IMR-90 (cell line): Measurements from ENCODE around the gene ROBO2. TPM values are rescaled to one million over a fixed set of nuclear protein-coding genes. Genes with fewer than 3 reads are reported as not detected.

Source experiments
- ATAC-seq: fragments of 200-7000 bp; cut with Tn5 transposase; 2 replicates; pipeline ENCODE4 v1.9.1; 2020; ENCODE audit warnings: low read depth, mild to moderate bottlenecking, moderate library complexity
- BruUV-seq: library from RNA; stranded (reverse); fragments of 400-500 nt; replicated peaks from 2 replicates; lab custom pipeline; 2021; lab: Mats Ljungman, UMichigan
- CTCF ChIA-PET: fragments of 300-600 bp; formaldehyde crosslinking; extraction: SDS; loops from one replicate; lab custom pipeline; 2021; ENCODE audit warnings: antibody characterized with exemption; lab: Yijun Ruan, JAX
- POLR2A ChIA-PET: fragments of 300-600 bp; sonication (Branson Sonifier 250); formaldehyde crosslinking; loops from one replicate; lab custom pipeline; 2022; ENCODE audit warnings: antibody characterized with exemption; ENCODE audit not compliant: unreplicated experiment; lab: Charles Lee
- DNase-seq: peaks from one replicate; pipeline ENCODE4 v3.0.0; 2013
- H2AFZ ChIP-seq: replicated peaks from 2 replicates; pipeline ENCODE3; 2013; ENCODE audit warnings: low read length, mild to moderate bottlenecking; ENCODE audit not compliant: poor library complexity
- H2AK5ac ChIP-seq: 2 replicates; pipeline ENCODE4 v1.6.1; 2013; ENCODE audit warnings: low read depth, low read length, inconsistent platforms
- H2AK9ac ChIP-seq: replicated peaks from 2 replicates; pipeline ENCODE3; 2013; ENCODE audit warnings: mild to moderate bottlenecking, low read depth, low read length, moderate library complexity; ENCODE audit not compliant: poor library complexity
- H2BK120ac ChIP-seq: 2 replicates; pipeline ENCODE4 v1.6.1; 2013; ENCODE audit warnings: low read depth, low read length, inconsistent platforms
- H2BK15ac ChIP-seq: 3 replicates; pipeline ENCODE4 v1.6.1; 2013; ENCODE audit warnings: low read depth, low read length, inconsistent platforms
- H2BK20ac ChIP-seq: 2 replicates; pipeline ENCODE4 v1.6.1; 2013; ENCODE audit warnings: low read depth, mild to moderate bottlenecking, inconsistent platforms, low read length, moderate library complexity
- H2BK5ac ChIP-seq: 2 replicates; pipeline ENCODE4 v1.6.1; 2013; ENCODE audit warnings: mild to moderate bottlenecking, low read depth, low read length, inconsistent platforms; ENCODE audit not compliant: poor library complexity, severe bottlenecking
- H3K14ac ChIP-seq: replicated peaks from 2 replicates; pipeline ENCODE4 v1.6.1; 2013; ENCODE audit warnings: low read depth, low read length, inconsistent platforms
- H3K18ac ChIP-seq: 2 replicates; pipeline ENCODE4 v1.6.1; 2013; ENCODE audit warnings: low read depth, low read length, control low read depth
- H3K23ac ChIP-seq: 2 replicates; pipeline ENCODE4 v1.6.1; 2013; ENCODE audit warnings: low read depth, low read length, inconsistent platforms
- H3K27ac ChIP-seq: 2 replicates; pipeline ENCODE4 v1.5.1; 2013; ENCODE audit warnings: mild to moderate bottlenecking, control low read depth, low read length; ENCODE audit not compliant: insufficient read depth
- H3K27me3 ChIP-seq: 2 replicates; pipeline ENCODE4 v1.6.1; 2013; ENCODE audit warnings: low read length; ENCODE audit not compliant: control insufficient read depth, insufficient read depth
- H3K36me3 ChIP-seq: 2 replicates; pipeline ENCODE4 v1.6.1; 2013; ENCODE audit warnings: low read length, mixed read lengths; ENCODE audit not compliant: control insufficient read depth, insufficient read depth
- H3K4ac ChIP-seq: 2 replicates; pipeline ENCODE4 v1.6.1; 2013; ENCODE audit warnings: low read depth, low read length, inconsistent platforms
- H3K4me1 ChIP-seq: 2 replicates; pipeline ENCODE4 v1.6.1; 2013; ENCODE audit warnings: low read length, mixed read lengths; ENCODE audit not compliant: control insufficient read depth, insufficient read depth
- H3K4me2 ChIP-seq: 2 replicates; pipeline ENCODE4 v1.6.1; 2013; ENCODE audit warnings: low read depth, mild to moderate bottlenecking, control low read depth, low read length, moderate library complexity
- H3K4me3 ChIP-seq: 2 replicates; pipeline ENCODE4 v1.5.1; 2013; ENCODE audit warnings: low read depth, mild to moderate bottlenecking, control low read depth, low read length, moderate library complexity; ENCODE audit not compliant: insufficient read depth
- H3K56ac ChIP-seq: 2 replicates; pipeline ENCODE4 v1.6.1; 2013; ENCODE audit warnings: low read length, inconsistent platforms; ENCODE audit not compliant: insufficient read depth; ENCODE audit errors: extremely low read depth
- H3K79me1 ChIP-seq, 2 experiments: 2 replicates each; pipeline ENCODE4 v1.6.1; 2013; ENCODE audit warnings: low read length in 2 of 2, inconsistent platforms in 1 of 2, low read depth in 1 of 2
- H3K9ac ChIP-seq: 2 replicates; pipeline ENCODE4 v1.6.1; 2013; ENCODE audit warnings: low read depth, low read length, control low read depth
- H3K9me1 ChIP-seq: 2 replicates; pipeline ENCODE4 v1.6.1; 2013; ENCODE audit warnings: low read length, inconsistent platforms; ENCODE audit not compliant: insufficient read depth
- H3K9me3 ChIP-seq: 2 replicates; pipeline ENCODE4 v1.6.1; 2013; ENCODE audit warnings: low read length; ENCODE audit not compliant: control insufficient read depth, insufficient read depth
- H4K20me1 ChIP-seq: 2 replicates; pipeline ENCODE4 v1.6.1; 2013; ENCODE audit warnings: low read length, inconsistent platforms; ENCODE audit not compliant: insufficient read depth
- H4K5ac ChIP-seq: 2 replicates; pipeline ENCODE4 v1.6.1; 2013; ENCODE audit warnings: mild to moderate bottlenecking, low read depth, low read length, control low read depth
- H4K8ac ChIP-seq, 2 experiments: 2 replicates each; pipeline ENCODE4 v1.6.1; 2013; ENCODE audit warnings: low read depth in 2 of 2, low read length in 2 of 2, control low read depth in 1 of 2, inconsistent platforms in 1 of 2
- H4K91ac ChIP-seq: 2 replicates; pipeline ENCODE4 v1.6.1; 2013; ENCODE audit warnings: low read depth, low read length, inconsistent platforms; ENCODE audit not compliant: insufficient read depth
- POLR2A ChIP-seq: IDR thresholded peaks from 2 replicates; pipeline ENCODE4 v1.6.1; 2012; ENCODE audit warnings: mild to moderate bottlenecking, low read depth, low read length
- WGBS, 2 experiments: methylation state at CpG; one replicate each; pipeline versions ENCODE4 v1.1.5 to v1.1.7; 2013; ENCODE audit warnings: missing lambda C conversion rate in 2 of 2; ENCODE audit not compliant: insufficient read length in 1 of 2; ENCODE audit errors: extremely low coverage in 2 of 2; 5-methylcytosine and 5-hydroxymethylcytosine counted together
- dilution Hi-C: fragments of 300-500 bp; cut with HindIII; formaldehyde crosslinking; loops from one replicate; pipeline ENCODE4 v1.14.3; 2018; ENCODE audit warnings: low sequenced_read_pairs; ENCODE audit not compliant: unreplicated experiment
- in situ Hi-C: fragments of 300-500 bp; cut with MboI; formaldehyde crosslinking; loops from 3 replicates; pipeline ENCODE4 v1.14.3; 2019; ENCODE audit warnings: low sequenced_read_pairs, inconsistent platforms, mixed read lengths
- intact Hi-C: fragments of 100-400 bp; cut with micrococcal nuclease; formaldehyde crosslinking; loops from 2 replicates; pipeline ENCODE4 v1.10.0; 2022
- polyA plus RNA-seq, 3 experiments: library from polyadenylated mRNA; depleted of rRNA; stranded (reverse); fragments of >200 nt; gene quantifications; 2 replicates each; pipeline ENCODE4 v1.2.3, GENCODE V29; 2012; ENCODE audit warnings: low replicate concordance in 1 of 3
- total RNA-seq: library from RNA; depleted of rRNA; stranded (reverse); fragments of >200 nt; gene quantifications from 2 replicates; pipeline ENCODE4 v1.2.3, GENCODE V29; 2012
- TF ChIP-seq, protein P1 (sequence below): conservative IDR thresholded peaks from 2 replicates; pipeline ENCODE4 v1.5.1; 2012; ENCODE audit warnings: mild to moderate bottlenecking, low read depth, low read length, improper control_type of control experiment

Gene ROBO2
- total and polyA plus RNA-seq, 2 of the 4 experiments (the other 2 are of a cell fraction): 9.3 to 14.5 TPM

GRCh38 chr3:77041811-77042210 is 1.9 kb downstream of the ROBO2 start:
- H3K18ac ChIP-seq: no peak overlapping the region
- H3K4ac ChIP-seq: no peak overlapping the region
- H4K91ac ChIP-seq: no peak overlapping the region
- no peak overlapping the region for H3K4me3 ChIP-seq
- no peak overlapping the region for H2BK15ac ChIP-seq
- H3K9ac ChIP-seq: no peak overlapping the region
- no peak overlapping the region for H2AK9ac ChIP-seq
- H4K5ac ChIP-seq: no peak overlapping the region
- no peak overlapping the region for H3K4me2 ChIP-seq
- no peak overlapping the region for H4K8ac ChIP-seq
- H3K9me3 ChIP-seq: no peaks in the 10 kb centered on the region
- H3K9me1 ChIP-seq: no peaks in the 10 kb centered on the region
- no peak overlapping the region for H3K27ac ChIP-seq
- H2AK5ac ChIP-seq: no peak overlapping the region
- H2BK5ac ChIP-seq: no peak overlapping the region
- DNase-seq (no peak), ATAC-seq (no peak)
- in situ Hi-C loops: loop anchor here (25.0 kb wide), 1 partner anchor 1170 kb away; no protein-coding TSS in a partner anchor
- no peaks in the 10 kb centered on the region for H3K79me1 ChIP-seq
- peaks cover 29% of the 10 kb centered on the region for H3K27me3 ChIP-seq
- no peaks in the 10 kb centered on the region for H4K20me1 ChIP-seq
- BruUV-seq: no TSS peak
- CTCF ChIA-PET: interaction anchor here (0.5 to 0.7 kb wide), 2 partner anchors 215 to 279 kb away, joined by 3 to 4 read pairs; no protein-coding TSS in a partner anchor
- no peak overlapping the region for H3K14ac ChIP-seq
- H3K4me1 ChIP-seq: no peaks in the 10 kb centered on the region
- no peak overlapping the region for H2AFZ ChIP-seq
- no peak overlapping the region for H3K23ac ChIP-seq
- no CpG with 5 or more reads among the region's 2 CpGs for WGBS, 2 experiments
- intact Hi-C loops: no loop called here
- no peak overlapping the region for H2BK20ac ChIP-seq
- no peak overlapping the region for H3K56ac ChIP-seq
- POLR2A ChIA-PET: no interaction called here
- TF ChIP-seq, protein P1, sequence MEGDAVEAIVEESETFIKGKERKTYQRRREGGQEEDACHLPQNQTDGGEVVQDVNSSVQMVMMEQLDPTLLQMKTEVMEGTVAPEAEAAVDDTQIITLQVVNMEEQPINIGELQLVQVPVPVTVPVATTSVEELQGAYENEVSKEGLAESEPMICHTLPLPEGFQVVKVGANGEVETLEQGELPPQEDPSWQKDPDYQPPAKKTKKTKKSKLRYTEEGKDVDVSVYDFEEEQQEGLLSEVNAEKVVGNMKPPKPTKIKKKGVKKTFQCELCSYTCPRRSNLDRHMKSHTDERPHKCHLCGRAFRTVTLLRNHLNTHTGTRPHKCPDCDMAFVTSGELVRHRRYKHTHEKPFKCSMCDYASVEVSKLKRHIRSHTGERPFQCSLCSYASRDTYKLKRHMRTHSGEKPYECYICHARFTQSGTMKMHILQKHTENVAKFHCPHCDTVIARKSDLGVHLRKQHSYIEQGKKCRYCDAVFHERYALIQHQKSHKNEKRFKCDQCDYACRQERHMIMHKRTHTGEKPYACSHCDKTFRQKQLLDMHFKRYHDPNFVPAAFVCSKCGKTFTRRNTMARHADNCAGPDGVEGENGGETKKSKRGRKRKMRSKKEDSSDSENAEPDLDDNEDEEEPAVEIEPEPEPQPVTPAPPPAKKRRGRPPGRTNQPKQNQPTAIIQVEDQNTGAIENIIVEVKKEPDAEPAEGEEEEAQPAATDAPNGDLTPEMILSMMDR: no peak
- TF ChIP-seq POLR2A: no peak
- dilution Hi-C loops: no loop called here
- no peak overlapping the region for H2BK120ac ChIP-seq
- H3K36me3 ChIP-seq: no peaks in the 10 kb centered on the region
